Sigmoid colon (tissue), 7 donors: ENCODE data around the gene ATP2B3. TPM values are rescaled to one million over a fixed set of nuclear protein-coding genes. Genes with fewer than 3 reads are reported as not detected.

ENCODE experiments used
- DNase-seq: peaks from one replicate; pipeline ENCODE4 v3.0.0-alpha.2; 2019
- H3K27ac ChIP-seq, 4 donors: fragments of 200-600 bp; sonication (generic); one replicate each; pipeline ENCODE4 v1.5.1; 2016 to 2019; ENCODE audit warnings: mild to moderate bottlenecking in 1 of 4
- H3K27me3 ChIP-seq, 3 donors: fragments of 200-600 bp; sonication (generic); one replicate each; pipeline ENCODE4 v1.5.1; 2019; ENCODE audit warnings: mild to moderate bottlenecking in 1 of 3
- H3K36me3 ChIP-seq, 4 donors: fragments of 200-600 bp; sonication (generic); one replicate each; pipeline ENCODE4 v1.5.1; 2016 to 2019
- H3K4me1 ChIP-seq, 4 donors: fragments of 200-600 bp; sonication (generic); one replicate each; pipeline ENCODE4 v1.5.1; 2017 to 2019
- H3K4me3 ChIP-seq, 4 donors: fragments of 200-600 bp; sonication (generic); one replicate each; pipeline ENCODE4 v1.5.1; 2017 to 2019; ENCODE audit warnings: mild to moderate bottlenecking in 2 of 4, moderate library complexity in 1 of 4
- H3K9me3 ChIP-seq, 4 donors: fragments of 200-600 bp in 3 of 4; sonication (generic) in 3 of 4; one replicate each; pipeline versions ENCODE4 v1.5.1 to v1.6.1; 2013 to 2019
- CTCF ChIP-seq, 4 experiments: fragments of 450-650 bp in 3 of 4; fragments of 200-600 bp in 1 of 4; IDR thresholded peaks; one replicate each; pipeline ENCODE4 v1.5.1; 2016 to 2019; ENCODE audit warnings: antibody characterized with exemption in 4 of 4, mild to moderate bottlenecking in 3 of 4, moderate library complexity in 2 of 4
- EP300 ChIP-seq, 4 donors: sonication (generic); formaldehyde crosslinking; IDR thresholded peaks; one replicate each; pipeline ENCODE4 v1.6.1; 2017; ENCODE audit warnings: antibody characterized with exemption in 4 of 4
- POLR2A ChIP-seq, 2 donors: fragments of 450-650 bp; IDR thresholded peaks; one replicate each; pipeline ENCODE4 v1.6.1; 2016; ENCODE audit warnings: antibody characterized with exemption in 2 of 2, mild to moderate bottlenecking in 2 of 2, moderate library complexity in 2 of 2
- POLR2AphosphoS5 ChIP-seq, 4 donors: sonication (generic); formaldehyde crosslinking; IDR thresholded peaks; one replicate each; pipeline ENCODE4 v1.6.1; 2017; ENCODE audit warnings: antibody characterized with exemption in 4 of 4
- WGBS, 2 donors: extraction: QIAGEN DNeasy Blood & Tissue Kit; methylation state at CpG; one replicate each; pipeline ENCODE4 v1.1.7; 2013; 5-methylcytosine and 5-hydroxymethylcytosine counted together
- intact Hi-C: fragments of 100-400 bp; cut with DNase I; formaldehyde crosslinking; loops from one replicate; pipeline ENCODE4 v1.15.1; 2023
- polyA plus RNA-seq, 3 donors: library from polyadenylated mRNA; stranded (reverse); fragments of 200-250 nt; gene quantifications; one replicate each; pipeline ENCODE4 v1.2.3, GENCODE V29; 2013
- total RNA-seq, 4 donors: library from RNA; depleted of rRNA; stranded (reverse); fragments of >200 nt; gene quantifications; one replicate each; pipeline ENCODE4 v1.1.0, GENCODE V29; 2016
- donor health status: healthy with polysubstance abuse.
- donor health status: Bipolar disorder and iron deficiency.
- donor health status: healthy.

ATP2B3 gene
- total and polyA plus RNA-seq, 7 donors = under 0.01 to 0.95 (median 0.26) TPM; not detected in 2

GRCh38 chrX:153576239-153576870, 58.9 kb downstream of the ATP2B3 start:
- Histone ChIP-seq H3K4me1 (no peaks in the 10 kb centered on the region), H3K27me3 (no peaks in the 10 kb centered on the region), H3K9me3 (no peaks in the 10 kb centered on the region), H3K36me3 (no peaks in the 10 kb centered on the region), H3K4me3 (no peak overlapping the region), H3K27ac (no peak overlapping the region)
- intact Hi-C loops = no loop called here
- 59 to 75% methylated on average over 10 of the region's 10 CpGs for WGBS, 2 donors
- no peak for DNase-seq
- TF ChIP-seq CTCF (IDR thresholded peaks at IDR 0.05) (no peak), POLR2AphosphoS5 (IDR thresholded peaks at IDR 0.05) (no peak), POLR2A (IDR thresholded peaks at IDR 0.05) (no peak), EP300 (IDR thresholded peaks at IDR 0.05) (no peak)

GRCh38 chrX:153576961-153577360, 59.5 kb downstream of the ATP2B3 start:
- no peak for DNase-seq
- Histone ChIP-seq H3K36me3 (no peaks in the 10 kb centered on the region), H3K27me3 (no peaks in the 10 kb centered on the region), H3K4me3 (no peak overlapping the region), H3K9me3 (no peaks in the 10 kb centered on the region), H3K4me1 (no peaks in the 10 kb centered on the region), H3K27ac (no peak overlapping the region)
- TF ChIP-seq CTCF (IDR thresholded peaks at IDR 0.05) = no peak
- TF ChIP-seq POLR2AphosphoS5 (IDR thresholded peaks at IDR 0.05) = no peak
- no peak for TF ChIP-seq EP300 (IDR thresholded peaks at IDR 0.05)
- no peak for TF ChIP-seq POLR2A (IDR thresholded peaks at IDR 0.05)
- intact Hi-C loops = no loop called here
- WGBS, 2 donors = 82 to 84% methylated on average over 6 of the region's 6 CpGs

GRCh38 chrX:153578200-153578835, 60.9 kb downstream of the ATP2B3 start:
- H3K27ac ChIP-seq = no peak overlapping the region
- H3K27me3 ChIP-seq = no peaks in the 10 kb centered on the region
- no peaks in the 10 kb centered on the region for H3K36me3 ChIP-seq
- no peaks in the 10 kb centered on the region for H3K4me1 ChIP-seq
- no peak for DNase-seq
- no peaks in the 10 kb centered on the region for H3K9me3 ChIP-seq
- H3K4me3 ChIP-seq = no peak overlapping the region
- intact Hi-C loops = no loop called here
- TF ChIP-seq CTCF (IDR thresholded peaks at IDR 0.05) = no peak
- TF ChIP-seq EP300 (IDR thresholded peaks at IDR 0.05) = no peak
- no peak for TF ChIP-seq POLR2AphosphoS5 (IDR thresholded peaks at IDR 0.05)
- WGBS, 2 donors = 90 to 92% methylated on average over 18 of the region's 18 CpGs

- 79 to 83% methylated on average over 2 of the region's 2 CpGs for WGBS, 2 donors
- no peak for TF ChIP-seq POLR2AphosphoS5 (IDR thresholded peaks at IDR 0.05)
- TF ChIP-seq POLR2A (IDR thresholded peaks at IDR 0.05) = no peak
- no peak for TF ChIP-seq EP300 (IDR thresholded peaks at IDR 0.05)
- no peak for TF ChIP-seq CTCF (IDR thresholded peaks at IDR 0.05)
- H3K27ac ChIP-seq = no peak overlapping the region
Observed at GRCh38 chrX:153578889-153579288, 61.4 kb downstream of the ATP2B3 start.

More at GRCh38 chrX:153578889-153579288, 61.4 kb downstream of the ATP2B3 start:
- no peaks in the 10 kb centered on the region for H3K9me3 ChIP-seq
- no peaks in the 10 kb centered on the region for H3K36me3 ChIP-seq
- no peaks in the 10 kb centered on the region for H3K4me1 ChIP-seq
- intact Hi-C loops = no loop called here
- H3K27me3 ChIP-seq = no peaks in the 10 kb centered on the region
- no peak for DNase-seq
- no peak overlapping the region for H3K4me3 ChIP-seq
